Measurements from ENCODE around the gene CSRP3.

GRCh38 chr11:19218216-19218615, 16.4 kb upstream of the CSRP3 start:
- TF ChIP-seq GATA2 (IDR thresholded peaks at IDR 0.05; ENCODE audit: low read depth, low read length) (no peak), GATA3 (IDR thresholded peaks at IDR 0.05; ENCODE audit: low read depth, low read length) (no peak)

All from SH-SY5Y (cell line).